Neuron (in vitro differentiated cells): ENCODE results near the gene TSPEAR.
"Not testable (repeated sequence)": the region's sequence is repeated elsewhere in the genome, so short reads cannot be mapped to it uniquely, and the experiment has no call there.

Source experiments
- H2AFZ ChIP-seq: one replicate; pipeline ENCODE4 v1.6.1; 2013; ENCODE audit warnings: low read depth, mild to moderate bottlenecking, inconsistent platforms, low read length, moderate library complexity
- H3K27me3 ChIP-seq: one replicate; pipeline ENCODE4 v1.6.1; 2013; ENCODE audit warnings: low read length; ENCODE audit not compliant: insufficient read depth
- H3K36me3 ChIP-seq: one replicate; pipeline ENCODE4 v1.6.1; 2013; ENCODE audit warnings: low read length; ENCODE audit not compliant: insufficient read depth
- H3K4me1 ChIP-seq: one replicate; pipeline ENCODE4 v1.6.1; 2013; ENCODE audit warnings: low read length; ENCODE audit not compliant: insufficient read depth
- H3K4me3 ChIP-seq: 2 replicates; pipeline ENCODE4 v1.5.1; 2013; ENCODE audit warnings: mild to moderate bottlenecking, low read length, moderate library complexity
- H3K9me3 ChIP-seq: one replicate; pipeline ENCODE4 v1.6.1; 2013; ENCODE audit warnings: low read length

Gene TSPEAR

DNA sequence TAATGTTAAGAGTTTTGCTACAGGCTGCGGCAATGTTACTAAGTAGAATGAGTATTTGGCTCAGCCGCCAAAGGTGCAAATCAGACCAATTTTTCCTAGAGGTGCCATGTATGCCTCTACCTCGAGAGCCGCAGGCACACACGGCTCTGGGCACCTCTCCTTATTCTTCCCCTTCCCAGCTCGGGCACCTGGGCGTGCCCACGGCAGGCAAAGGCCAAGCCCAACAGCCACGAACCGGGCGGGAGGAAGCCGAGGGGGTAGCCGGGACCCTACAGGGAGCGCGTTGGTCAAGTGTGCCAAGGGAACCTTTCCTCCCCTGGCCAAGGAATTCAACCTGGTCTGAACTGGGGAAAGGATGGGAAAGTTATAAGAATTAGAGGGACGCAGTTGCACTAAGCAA is 225.1 kb downstream of the TSPEAR start:
- Histone ChIP-seq H3K9me3 (peaks cover 5% of the 10 kb centered on the region), H3K27me3 (no peaks in the 10 kb centered on the region), H3K36me3 (no peaks in the 10 kb centered on the region), H2AFZ (no peak overlapping the region), H3K4me3 (peak overlapping the region; percentile 55), H3K4me1 (no peaks in the 10 kb centered on the region)

DNA sequence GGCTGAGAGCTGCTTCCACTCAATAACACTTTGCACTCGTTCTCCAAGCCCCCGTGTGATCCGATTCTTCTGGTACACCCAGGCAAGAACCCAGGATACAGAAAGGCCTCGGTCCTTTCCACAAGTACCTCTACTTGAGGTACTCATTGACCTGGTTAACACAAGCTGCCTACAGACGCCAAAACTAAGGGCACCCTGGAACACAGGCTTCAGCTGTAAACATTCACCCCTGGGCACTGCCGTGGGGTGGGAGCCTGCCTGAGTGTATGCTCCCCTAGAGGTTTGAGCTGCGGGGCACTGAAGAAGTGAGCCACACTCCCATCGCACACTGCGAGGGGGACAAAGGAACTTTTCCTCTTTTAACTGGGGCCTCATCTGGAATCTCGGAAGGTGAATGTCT is 225.6 kb downstream of the TSPEAR start:
- H3K27me3 ChIP-seq, result no peaks in the 10 kb centered on the region
- H3K36me3 ChIP-seq, result no peaks in the 10 kb centered on the region
- no peak overlapping the region for H2AFZ ChIP-seq
- H3K4me3 ChIP-seq, result peak overlapping the region; percentile 55
- H3K9me3 ChIP-seq, result peaks cover 5% of the 10 kb centered on the region
- no peaks in the 10 kb centered on the region for H3K4me1 ChIP-seq

DNA sequence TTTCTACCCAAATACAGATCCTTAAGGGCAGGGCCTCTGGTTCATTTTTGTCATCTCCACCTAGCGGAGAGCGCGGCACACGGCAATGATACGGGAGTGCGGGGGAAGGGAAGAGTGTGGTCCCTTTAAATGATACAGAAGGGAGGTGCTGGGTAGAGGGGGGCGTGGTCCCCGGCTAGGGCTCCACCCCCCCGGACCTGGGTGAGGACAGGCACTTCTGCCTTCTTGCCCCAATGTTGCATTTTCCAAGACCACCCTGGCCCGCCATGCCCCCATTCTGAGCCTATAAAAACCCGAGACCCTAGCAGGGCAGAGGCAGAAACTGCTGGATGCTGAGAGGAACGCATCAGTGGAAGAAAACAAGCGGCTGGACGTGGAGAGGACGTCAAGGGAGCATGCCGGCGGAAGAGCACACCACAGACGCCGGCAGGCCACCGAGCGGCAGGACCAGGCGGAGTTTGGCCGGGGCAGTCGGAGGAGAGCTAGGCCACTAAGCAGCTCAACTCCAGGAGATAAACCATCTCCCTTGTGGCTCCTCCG is 226.0 kb downstream of the TSPEAR start:
- H3K36me3 ChIP-seq, result no peaks in the 10 kb centered on the region
- peaks cover 5% of the 10 kb centered on the region for H3K9me3 ChIP-seq
- H2AFZ ChIP-seq, result no peak overlapping the region
- no peaks in the 10 kb centered on the region for H3K27me3 ChIP-seq
- peak overlapping the region; percentile 55 for H3K4me3 ChIP-seq
- H3K4me1 ChIP-seq, result no peaks in the 10 kb centered on the region

DNA sequence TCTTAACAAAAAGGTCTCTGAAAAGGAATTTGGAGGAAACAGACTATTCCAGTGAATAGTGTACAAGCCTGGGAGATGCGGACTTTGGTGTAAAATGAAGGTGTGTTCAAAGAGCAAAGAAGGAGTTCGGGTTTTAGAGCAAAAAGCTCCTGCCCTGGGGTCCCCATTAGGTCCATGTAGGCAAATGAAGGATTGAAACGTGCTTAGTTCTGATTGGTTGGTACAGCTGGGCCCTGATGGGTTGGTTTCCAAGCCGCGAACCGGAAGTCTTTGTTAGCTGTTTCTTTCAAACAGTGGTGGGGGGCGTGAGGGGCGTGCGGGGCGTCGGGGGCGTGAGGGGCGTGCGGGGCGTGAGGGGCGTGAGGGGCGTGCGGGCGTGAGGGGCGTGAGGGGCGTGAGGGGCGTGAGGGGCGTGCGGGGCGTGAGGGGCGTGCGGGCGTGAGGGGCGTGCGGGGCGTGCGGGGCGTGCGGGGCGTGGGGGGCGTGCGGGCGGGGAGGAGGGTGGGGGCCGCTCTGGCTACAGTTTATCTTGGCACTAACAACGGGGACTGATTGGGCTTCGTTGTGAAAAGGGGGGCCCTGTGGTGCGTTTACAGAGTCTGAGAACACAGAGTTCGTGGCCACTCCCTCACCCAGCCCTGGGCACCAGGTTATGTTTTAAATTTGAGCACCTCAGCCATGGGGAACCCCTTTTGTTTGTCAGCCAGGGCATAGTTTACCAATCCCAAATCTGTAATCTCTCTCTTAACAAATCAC is 226.7 kb downstream of the TSPEAR start:
- Histone ChIP-seq H3K4me3 (no peak overlapping the region), H3K36me3 (no peaks in the 10 kb centered on the region), H3K4me1 (no peaks in the 10 kb centered on the region), H3K27me3 (no peaks in the 10 kb centered on the region), H2AFZ (no peak overlapping the region), H3K9me3 (peaks cover 3% of the 10 kb centered on the region)

DNA sequence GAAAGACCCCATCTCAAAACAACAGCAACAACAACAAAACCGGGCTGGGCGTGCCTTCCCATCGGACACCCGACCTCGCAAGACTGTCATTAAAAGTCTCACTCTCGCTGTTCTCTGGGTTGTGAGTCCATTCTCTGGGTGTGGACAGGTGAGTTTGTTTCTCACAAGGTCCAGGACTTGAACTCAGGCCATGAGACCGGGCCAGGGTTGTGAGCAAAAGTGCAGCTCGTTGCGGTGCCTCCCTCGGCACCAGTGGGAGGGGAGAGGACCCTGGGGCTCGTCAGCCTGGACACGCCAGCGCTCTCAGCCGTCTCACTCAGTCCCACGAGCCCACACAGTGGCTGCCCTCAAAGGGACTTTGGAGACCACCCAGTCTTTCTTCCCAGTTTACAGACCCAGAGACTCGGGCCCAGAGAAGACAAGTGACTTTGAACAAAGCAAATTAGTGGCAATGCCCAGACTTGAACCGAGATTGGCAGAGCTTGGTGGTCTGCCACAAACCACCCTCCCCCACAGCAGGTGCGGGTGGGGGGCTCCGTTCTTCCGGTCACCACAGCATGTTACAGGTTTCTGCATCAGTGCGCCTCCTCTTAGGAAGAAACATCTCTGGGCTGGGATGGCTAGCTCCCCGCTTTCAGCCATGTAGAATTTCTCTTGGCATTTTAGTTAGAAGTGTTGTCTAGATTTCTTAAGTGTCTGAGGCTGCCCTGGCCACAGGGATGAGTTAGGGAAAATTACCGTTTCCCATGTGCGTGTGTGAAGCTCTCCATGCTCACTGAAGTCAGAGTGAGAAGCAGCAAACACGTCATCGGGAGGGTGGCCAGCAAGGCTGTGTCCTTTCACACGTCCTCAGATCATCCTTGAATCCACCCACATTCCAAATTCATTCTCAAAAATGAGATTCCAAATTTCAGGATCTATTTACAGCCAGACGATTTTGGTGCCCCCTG is 227.8 kb downstream of the TSPEAR start:
- no peak overlapping the region for H3K4me3 ChIP-seq
- no peaks in the 10 kb centered on the region for H3K27me3 ChIP-seq
- no peaks in the 10 kb centered on the region for H3K36me3 ChIP-seq
- H3K4me1 ChIP-seq, result no peaks in the 10 kb centered on the region
- H3K9me3 ChIP-seq, result peaks cover 3% of the 10 kb centered on the region
- H2AFZ ChIP-seq, result no peak overlapping the region

- H3K4me1 ChIP-seq, result no peaks in the 10 kb centered on the region
- no peak overlapping the region for H3K4me3 ChIP-seq
- no peak overlapping the region for H2AFZ ChIP-seq
- no peaks in the 10 kb centered on the region for H3K36me3 ChIP-seq
- no peaks in the 10 kb centered on the region for H3K9me3 ChIP-seq
- no peaks in the 10 kb centered on the region for H3K27me3 ChIP-seq
These were observed 228.6 kb downstream of the TSPEAR start for GRCh38 chr21:44482581-44483287.

DNA sequence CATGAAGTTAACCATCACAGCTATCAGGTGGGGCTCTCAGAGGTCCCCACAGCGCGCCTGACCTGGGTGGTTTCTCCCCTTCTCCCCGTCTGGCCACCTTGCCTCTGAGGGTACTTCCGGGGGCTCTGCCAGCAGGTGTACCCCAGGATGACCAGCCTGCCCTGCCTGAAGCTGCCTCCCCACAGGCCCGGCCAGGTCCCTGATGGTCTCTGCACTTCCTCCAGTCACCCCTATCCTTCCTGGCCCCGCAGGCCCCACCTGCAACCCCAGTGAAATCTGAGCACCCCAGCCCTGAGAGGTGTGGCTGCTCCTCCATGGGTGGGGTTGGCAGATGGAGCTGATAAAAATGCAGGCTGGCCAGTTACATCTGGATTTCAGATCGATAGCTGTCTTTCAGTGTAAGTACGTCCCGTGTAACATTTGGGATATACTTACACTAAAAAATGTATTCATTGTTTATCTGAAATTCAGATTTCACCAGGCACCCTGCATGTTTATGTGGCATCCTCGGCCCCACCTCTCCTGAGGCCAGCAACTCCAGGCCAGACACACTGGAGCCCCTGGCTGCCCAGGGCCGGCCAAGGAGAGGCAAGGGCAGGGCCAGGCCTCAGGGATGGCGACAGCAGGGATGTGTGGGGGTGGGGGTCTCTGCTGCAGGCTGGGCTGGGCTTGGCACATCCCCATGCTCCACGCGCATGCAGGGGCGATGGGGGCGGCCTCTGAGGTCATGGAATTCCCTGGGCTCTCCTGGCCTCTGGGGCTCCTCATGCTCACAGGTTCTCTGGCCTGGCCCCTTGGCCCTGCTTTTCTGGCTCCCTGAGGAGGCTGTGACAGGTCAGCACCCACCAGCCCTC is 230.9 kb downstream of the TSPEAR start:
- Histone ChIP-seq H3K4me1 (no peaks in the 10 kb centered on the region), H2AFZ (no peak overlapping the region), H3K36me3 (no peaks in the 10 kb centered on the region), H3K4me3 (no peak overlapping the region), H3K9me3 (no peaks in the 10 kb centered on the region), H3K27me3 (no peaks in the 10 kb centered on the region)

GRCh38 chr21:44479556-44480199 is 231.7 kb downstream of the TSPEAR start:
- H3K9me3 ChIP-seq, H3K36me3 ChIP-seq, H2AFZ ChIP-seq, H3K4me3 ChIP-seq, H3K4me1 ChIP-seq, H3K27me3 ChIP-seq: not testable (repeated sequence)

DNA sequence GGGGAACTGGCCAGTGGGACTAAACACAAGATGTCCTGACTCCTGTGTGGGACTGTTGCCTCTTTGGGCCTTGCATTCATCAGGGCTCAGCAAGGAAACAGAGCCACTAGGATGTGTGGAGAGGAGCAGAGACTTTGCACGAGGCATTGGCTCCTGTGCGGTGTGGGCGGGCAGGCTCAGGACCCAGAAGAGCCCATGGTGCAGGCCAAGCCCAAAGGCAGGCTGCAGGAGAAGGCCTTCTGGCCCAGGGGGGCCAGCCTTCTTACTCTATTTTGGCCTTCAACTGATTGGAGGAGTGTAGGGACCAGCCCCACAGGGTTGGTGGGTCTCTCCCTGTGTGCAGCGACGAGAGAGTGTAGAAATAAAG is 232.6 kb downstream of the TSPEAR start:
- H2AFZ ChIP-seq, result no peak overlapping the region
- no peaks in the 10 kb centered on the region for H3K9me3 ChIP-seq
- no peak overlapping the region for H3K4me3 ChIP-seq
- no peaks in the 10 kb centered on the region for H3K27me3 ChIP-seq
- H3K36me3 ChIP-seq, result no peaks in the 10 kb centered on the region
- no peaks in the 10 kb centered on the region for H3K4me1 ChIP-seq

DNA sequence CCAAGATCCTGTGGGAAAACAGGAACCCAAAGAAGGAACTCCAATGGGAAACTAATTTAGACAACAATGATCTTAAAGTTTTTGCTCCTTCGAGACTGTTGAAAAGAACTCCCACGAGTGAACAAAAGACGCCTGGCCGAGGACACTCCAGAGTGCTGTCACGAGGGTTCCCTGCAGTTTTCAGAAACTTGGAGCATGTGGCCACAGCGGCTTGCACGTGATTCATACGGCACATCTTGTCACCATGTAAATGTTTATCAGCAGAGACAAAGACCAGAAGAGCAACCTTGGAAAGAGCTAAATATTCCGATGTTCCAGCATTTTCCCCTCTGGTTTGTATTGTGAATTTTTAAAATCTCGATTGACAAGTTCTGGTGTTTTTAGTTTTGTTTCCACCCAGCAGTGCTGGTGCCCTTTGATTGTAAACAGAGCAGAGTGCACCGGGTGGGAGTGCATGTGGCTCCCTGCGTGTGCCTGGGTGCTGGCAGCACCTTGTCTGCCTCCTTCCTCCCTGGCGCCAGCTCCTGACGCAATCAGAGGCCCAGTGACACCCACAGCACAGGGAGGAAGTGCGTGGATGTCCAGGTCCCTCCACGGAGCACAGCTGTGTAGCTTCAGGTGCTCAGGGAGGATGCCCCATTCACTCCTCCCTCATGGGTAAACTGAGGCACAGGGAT is 233.1 kb downstream of the TSPEAR start:
- Histone ChIP-seq H3K27me3 (no peaks in the 10 kb centered on the region), H3K9me3 (no peaks in the 10 kb centered on the region), H2AFZ (no peak overlapping the region), H3K4me3 (no peak overlapping the region), H3K36me3 (no peaks in the 10 kb centered on the region), H3K4me1 (no peaks in the 10 kb centered on the region)

DNA sequence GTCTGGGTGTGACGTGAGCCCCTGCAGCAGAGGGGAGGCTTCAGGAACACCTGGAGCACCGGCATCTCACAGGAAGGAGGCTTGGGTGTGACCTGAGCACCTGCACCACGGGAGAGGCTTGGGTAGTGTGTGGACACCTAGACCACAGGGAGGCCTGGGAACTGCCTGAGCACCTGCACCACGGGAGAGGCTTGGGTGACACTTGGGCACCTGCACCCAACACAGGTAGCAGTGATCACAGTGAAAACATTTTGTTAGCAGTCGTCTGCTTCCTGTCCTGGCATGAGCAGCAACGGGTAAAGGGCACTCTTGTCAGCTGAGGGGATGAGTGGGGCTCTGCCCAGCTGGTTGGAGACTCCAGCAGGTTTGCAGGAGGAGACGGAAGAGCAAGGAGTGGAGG is 233.7 kb downstream of the TSPEAR start:
- Histone ChIP-seq H3K4me1 (no peaks in the 10 kb centered on the region), H2AFZ (no peak overlapping the region), H3K4me3 (no peak overlapping the region), H3K36me3 (no peaks in the 10 kb centered on the region), H3K9me3 (no peaks in the 10 kb centered on the region), H3K27me3 (no peaks in the 10 kb centered on the region)
